ENCODE results near the gene BTBD10.

DNA sequence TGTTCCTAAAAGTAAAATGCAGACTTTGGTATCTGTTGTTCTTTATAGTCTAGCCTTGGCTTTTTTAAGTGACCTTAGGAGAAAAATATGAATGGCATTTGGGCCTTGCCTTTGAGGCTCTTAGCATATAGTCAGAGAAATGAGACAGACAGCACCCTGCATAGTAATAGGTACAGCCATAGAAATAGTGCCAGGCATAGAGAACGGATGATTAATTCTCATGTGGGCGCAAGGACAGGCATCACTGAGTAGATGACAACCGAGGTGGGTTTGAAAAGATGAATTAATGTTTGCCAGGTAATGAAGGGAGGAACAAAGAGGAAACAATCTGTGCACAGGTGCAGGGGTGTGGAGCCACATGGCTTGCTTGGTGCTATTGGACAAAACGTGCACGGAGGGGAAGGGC, 95.0 kb downstream of the BTBD10 start:
- TF ChIP-seq, protein P1, sequence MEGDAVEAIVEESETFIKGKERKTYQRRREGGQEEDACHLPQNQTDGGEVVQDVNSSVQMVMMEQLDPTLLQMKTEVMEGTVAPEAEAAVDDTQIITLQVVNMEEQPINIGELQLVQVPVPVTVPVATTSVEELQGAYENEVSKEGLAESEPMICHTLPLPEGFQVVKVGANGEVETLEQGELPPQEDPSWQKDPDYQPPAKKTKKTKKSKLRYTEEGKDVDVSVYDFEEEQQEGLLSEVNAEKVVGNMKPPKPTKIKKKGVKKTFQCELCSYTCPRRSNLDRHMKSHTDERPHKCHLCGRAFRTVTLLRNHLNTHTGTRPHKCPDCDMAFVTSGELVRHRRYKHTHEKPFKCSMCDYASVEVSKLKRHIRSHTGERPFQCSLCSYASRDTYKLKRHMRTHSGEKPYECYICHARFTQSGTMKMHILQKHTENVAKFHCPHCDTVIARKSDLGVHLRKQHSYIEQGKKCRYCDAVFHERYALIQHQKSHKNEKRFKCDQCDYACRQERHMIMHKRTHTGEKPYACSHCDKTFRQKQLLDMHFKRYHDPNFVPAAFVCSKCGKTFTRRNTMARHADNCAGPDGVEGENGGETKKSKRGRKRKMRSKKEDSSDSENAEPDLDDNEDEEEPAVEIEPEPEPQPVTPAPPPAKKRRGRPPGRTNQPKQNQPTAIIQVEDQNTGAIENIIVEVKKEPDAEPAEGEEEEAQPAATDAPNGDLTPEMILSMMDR (IDR thresholded peaks at IDR 0.05): no peak
- no peak for TF ChIP-seq POLR2A (IDR thresholded peaks at IDR 0.05)

All from Peyer's patch (tissue), 4 donors.